ENCODE measurements around the gene WWP2. TPM values are rescaled to one million over a fixed set of nuclear protein-coding genes. Genes with fewer than 3 reads are reported as not detected.

Gene WWP2
- total RNA-seq, 3 donors from 2014 or later (not counting 1 experiment from before 2014, with no cell fraction given), result 72.8 to 95.6 (median 81.6) TPM

DNA sequence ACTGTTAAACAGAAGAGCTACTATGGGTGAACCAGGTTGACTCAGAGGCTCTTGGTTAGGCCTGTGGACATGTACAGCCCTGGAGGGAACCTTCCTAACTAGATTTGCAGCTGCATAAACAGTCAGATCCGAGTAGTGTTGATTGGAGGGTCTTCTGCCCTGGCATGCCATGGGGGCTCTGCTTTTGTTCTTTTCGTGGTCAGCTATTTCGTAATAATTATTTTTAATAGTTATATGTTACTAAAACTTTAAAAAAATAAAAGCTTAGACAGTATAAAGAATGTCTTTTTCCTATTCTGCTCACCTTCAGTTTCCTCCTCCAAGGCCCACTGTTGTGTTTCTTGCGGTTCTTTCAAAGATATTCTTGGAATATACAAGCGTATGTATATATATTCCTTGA, 121.6 kb downstream of the WWP2 start:
- Histone ChIP-seq H3K27me3 (ENCODE audit: control insufficient read depth, insufficient read depth, low read length) (no peaks in the 10 kb centered on the region), H3K4me1 (ENCODE audit: control insufficient read depth, insufficient read depth, low read length) (no peaks in the 10 kb centered on the region), H3K4me3 (ENCODE audit: low read length) (no peak overlapping the region), H3K27ac (ENCODE audit: low read length) (no peak overlapping the region), H3K36me3 (ENCODE audit: control insufficient read depth, insufficient read depth, low read length) (peaks cover 17% of the 10 kb centered on the region), H3K9me3 (ENCODE audit: control insufficient read depth, insufficient read depth, low read length) (no peaks in the 10 kb centered on the region)
- no peak for DNase-seq
- no peak overlapping the region for H3K4me3 Mint-ChIP-seq
- H3K9me3 Mint-ChIP-seq, result no peaks in the 10 kb centered on the region
- no peaks in the 10 kb centered on the region for H3K27me3 Mint-ChIP-seq (ENCODE audit: low read depth in 2 of 2)
- ATAC-seq, result no peak
- peaks cover 17 to 18% of the 10 kb centered on the region in 2 donors for H3K4me1 Mint-ChIP-seq
- TF ChIP-seq, protein P1, sequence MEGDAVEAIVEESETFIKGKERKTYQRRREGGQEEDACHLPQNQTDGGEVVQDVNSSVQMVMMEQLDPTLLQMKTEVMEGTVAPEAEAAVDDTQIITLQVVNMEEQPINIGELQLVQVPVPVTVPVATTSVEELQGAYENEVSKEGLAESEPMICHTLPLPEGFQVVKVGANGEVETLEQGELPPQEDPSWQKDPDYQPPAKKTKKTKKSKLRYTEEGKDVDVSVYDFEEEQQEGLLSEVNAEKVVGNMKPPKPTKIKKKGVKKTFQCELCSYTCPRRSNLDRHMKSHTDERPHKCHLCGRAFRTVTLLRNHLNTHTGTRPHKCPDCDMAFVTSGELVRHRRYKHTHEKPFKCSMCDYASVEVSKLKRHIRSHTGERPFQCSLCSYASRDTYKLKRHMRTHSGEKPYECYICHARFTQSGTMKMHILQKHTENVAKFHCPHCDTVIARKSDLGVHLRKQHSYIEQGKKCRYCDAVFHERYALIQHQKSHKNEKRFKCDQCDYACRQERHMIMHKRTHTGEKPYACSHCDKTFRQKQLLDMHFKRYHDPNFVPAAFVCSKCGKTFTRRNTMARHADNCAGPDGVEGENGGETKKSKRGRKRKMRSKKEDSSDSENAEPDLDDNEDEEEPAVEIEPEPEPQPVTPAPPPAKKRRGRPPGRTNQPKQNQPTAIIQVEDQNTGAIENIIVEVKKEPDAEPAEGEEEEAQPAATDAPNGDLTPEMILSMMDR (IDR thresholded peaks at IDR 0.05), result no peak
- 92% methylated on average over 2 of the region's 5 CpGs for WGBS (ENCODE audit: insufficient coverage)
- no peaks in the 10 kb centered on the region for H3K36me3 Mint-ChIP-seq
- H3K27ac Mint-ChIP-seq, result no peak overlapping the region
- intact Hi-C loops (cut with micrococcal nuclease), result no loop called here

DNA sequence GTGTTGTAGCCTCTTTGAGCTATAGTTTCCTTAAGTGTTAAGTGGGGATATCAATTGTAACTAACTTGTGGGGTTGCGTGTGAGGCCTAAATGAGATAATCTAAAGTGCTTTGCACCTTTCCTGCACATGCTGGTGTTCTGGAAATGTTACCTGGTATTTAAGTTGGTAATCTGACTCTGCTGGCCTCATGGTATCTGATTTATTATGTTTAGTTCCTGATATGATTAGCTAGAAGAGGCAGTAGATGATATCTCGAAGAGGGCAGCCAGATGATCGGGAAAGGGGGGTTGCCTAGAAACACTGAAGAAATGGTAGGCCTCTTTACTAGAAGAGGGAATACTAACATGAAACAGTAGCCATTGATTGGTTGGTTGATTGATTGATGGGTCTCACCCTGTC, 123.6 kb downstream of the WWP2 start:
- no peaks in the 10 kb centered on the region for H3K9me3 Mint-ChIP-seq
- H3K4me3 Mint-ChIP-seq, result no peak overlapping the region
- ATAC-seq (no peak), DNase-seq (no peak)
- WGBS (ENCODE audit: insufficient coverage), result 95% methylated on average over 3 of the region's 3 CpGs
- peak overlapping the region in 1 of 2 donors; percentile 54 for H3K27ac Mint-ChIP-seq
- no peaks in the 10 kb centered on the region for H3K36me3 Mint-ChIP-seq
- H3K27me3 Mint-ChIP-seq (ENCODE audit: low read depth in 2 of 2), result no peaks in the 10 kb centered on the region
- H3K4me3 ChIP-seq (ENCODE audit: low read length), result no peak overlapping the region
- H3K9me3 ChIP-seq (ENCODE audit: control insufficient read depth, insufficient read depth, low read length), result no peaks in the 10 kb centered on the region
- TF ChIP-seq, protein P1 (IDR thresholded peaks at IDR 0.05), result no peak
- H3K4me1 ChIP-seq (ENCODE audit: control insufficient read depth, insufficient read depth, low read length), result no peaks in the 10 kb centered on the region
- no peak overlapping the region for H3K27ac ChIP-seq (ENCODE audit: low read length)
- peaks cover 24% of the 10 kb centered on the region for H3K36me3 ChIP-seq (ENCODE audit: control insufficient read depth, insufficient read depth, low read length)
- H3K27me3 ChIP-seq (ENCODE audit: control insufficient read depth, insufficient read depth, low read length), result no peaks in the 10 kb centered on the region
- intact Hi-C loops (cut with micrococcal nuclease), result no loop called here
- H3K4me1 Mint-ChIP-seq, result peaks cover 20 to 24% of the 10 kb centered on the region in 2 donors

DNA sequence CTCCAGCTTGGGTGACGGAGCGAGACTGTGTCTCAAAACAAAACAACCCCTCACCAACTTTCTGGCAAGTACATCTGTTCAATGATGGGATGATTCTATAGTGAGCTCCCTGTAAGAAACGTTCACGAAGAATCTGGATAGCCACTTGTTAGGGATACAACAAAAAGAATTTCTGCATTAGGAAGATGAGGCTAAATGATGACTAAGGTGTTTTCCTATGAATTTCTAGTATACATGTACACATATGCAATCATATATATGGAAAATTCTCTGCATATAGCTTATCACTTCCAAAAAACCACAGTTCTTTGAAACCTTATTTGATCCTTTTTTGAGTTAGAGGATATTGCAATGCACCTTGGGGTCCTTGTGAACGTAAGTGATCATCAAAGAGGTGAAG, 124.6 kb downstream of the WWP2 start:
- Histone ChIP-seq H3K36me3 (ENCODE audit: control insufficient read depth, insufficient read depth, low read length) (peaks cover 24% of the 10 kb centered on the region), H3K27me3 (ENCODE audit: control insufficient read depth, insufficient read depth, low read length) (no peaks in the 10 kb centered on the region), H3K4me1 (ENCODE audit: control insufficient read depth, insufficient read depth, low read length) (no peaks in the 10 kb centered on the region), H3K4me3 (ENCODE audit: low read length) (no peak overlapping the region), H3K27ac (ENCODE audit: low read length) (no peak overlapping the region), H3K9me3 (ENCODE audit: control insufficient read depth, insufficient read depth, low read length) (no peaks in the 10 kb centered on the region)
- 100% methylated on average over 3 of the region's 5 CpGs for WGBS (ENCODE audit: insufficient coverage)
- ATAC-seq (no peak), DNase-seq (no peak)
- intact Hi-C loops (cut with micrococcal nuclease), result no loop called here
- H3K4me1 Mint-ChIP-seq, result peaks cover 15 to 22% of the 10 kb centered on the region in 2 donors
- no peak overlapping the region for H3K27ac Mint-ChIP-seq
- H3K36me3 Mint-ChIP-seq, result no peaks in the 10 kb centered on the region
- no peaks in the 10 kb centered on the region for H3K27me3 Mint-ChIP-seq (ENCODE audit: low read depth in 2 of 2)
- TF ChIP-seq, protein P1 (IDR thresholded peaks at IDR 0.05), result no peak
- H3K9me3 Mint-ChIP-seq, result no peaks in the 10 kb centered on the region
- no peak overlapping the region for H3K4me3 Mint-ChIP-seq

DNA sequence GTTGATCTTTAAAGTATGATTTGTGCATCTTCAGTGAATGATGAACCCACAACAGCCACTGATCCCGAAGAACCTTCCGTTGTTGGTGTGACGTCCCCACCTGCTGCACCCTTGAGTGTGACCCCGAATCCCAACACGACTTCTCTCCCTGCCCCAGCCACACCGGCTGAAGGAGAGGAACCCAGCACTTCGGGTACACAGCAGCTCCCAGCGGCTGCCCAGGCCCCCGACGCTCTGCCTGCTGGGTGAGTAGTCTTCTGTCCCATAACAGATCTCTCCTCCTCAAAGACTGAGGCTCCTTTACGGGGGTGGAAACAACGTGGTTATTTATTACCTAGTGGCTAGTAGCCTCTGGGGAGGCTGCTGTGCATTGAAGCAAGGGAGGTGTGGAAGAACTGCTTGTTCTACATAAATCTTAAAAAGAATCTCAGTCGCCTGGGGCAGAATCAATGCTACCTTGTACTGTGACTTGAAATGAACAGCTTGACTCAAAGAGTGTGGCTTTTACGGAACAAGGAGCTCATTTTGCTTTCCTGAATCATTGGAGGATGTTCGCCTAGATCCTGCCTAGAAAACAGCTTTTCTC, 126.0 kb downstream of the WWP2 start:
- Mint-ChIP-seq H3K4me1 (peaks cover 15 to 19% of the 10 kb centered on the region in 2 donors), H3K36me3 (no peaks in the 10 kb centered on the region), H3K4me3 (no peak overlapping the region), H3K27ac (no peak overlapping the region), H3K9me3 (no peaks in the 10 kb centered on the region), H3K27me3 (ENCODE audit: low read depth in 2 of 2) (no peaks in the 10 kb centered on the region)
- 94% methylated on average over 13 of the region's 15 CpGs for WGBS (ENCODE audit: insufficient coverage)
- ATAC-seq (no peak), DNase-seq (no peak)
- Histone ChIP-seq H3K27me3 (ENCODE audit: control insufficient read depth, insufficient read depth, low read length) (no peaks in the 10 kb centered on the region), H3K36me3 (ENCODE audit: control insufficient read depth, insufficient read depth, low read length) (peaks cover 24% of the 10 kb centered on the region), H3K9me3 (ENCODE audit: control insufficient read depth, insufficient read depth, low read length) (no peaks in the 10 kb centered on the region), H3K4me3 (ENCODE audit: low read length) (no peak overlapping the region), H3K4me1 (ENCODE audit: control insufficient read depth, insufficient read depth, low read length) (no peaks in the 10 kb centered on the region), H3K27ac (ENCODE audit: low read length) (no peak overlapping the region)
- intact Hi-C loops (cut with micrococcal nuclease), result no loop called here
- TF ChIP-seq, protein P1 (IDR thresholded peaks at IDR 0.05), result no peak
